ENCODE measurements around the gene AP1S3. TPM values are rescaled to one million over a fixed set of nuclear protein-coding genes. Genes with fewer than 3 reads are reported as not detected.
A peak's percentile ranks its signal among the peaks of the same experiment; 100 is the strongest.

Gene AP1S3
- total RNA-seq, 1 donor from 2014 or later = 46.3 TPM

DNA sequence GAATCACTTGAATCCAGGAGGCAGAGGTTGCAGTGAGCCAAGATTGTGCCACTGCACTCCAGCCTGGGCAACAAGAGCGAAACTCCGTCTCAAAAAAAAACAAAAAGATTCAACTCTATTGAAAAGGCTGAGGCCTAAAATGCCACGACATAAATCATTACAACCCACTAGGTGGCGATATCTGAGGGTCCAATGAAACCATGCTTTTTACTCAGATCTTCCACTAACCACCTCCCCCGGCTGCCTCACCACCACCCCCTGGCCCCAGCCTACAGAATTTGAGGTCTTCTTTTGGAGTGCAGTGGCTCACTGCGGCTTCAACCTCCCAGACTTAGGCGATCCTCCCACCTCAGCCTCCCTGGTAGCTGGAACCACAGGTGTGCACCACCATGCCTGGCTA, 57.5 kb downstream of the AP1S3 start:
- ChIA-PET CTCF (interaction anchor here (0.7 to 1.8 kb wide), 5 partner anchors 18 to 213 kb away, joined by 3 to 11 read pairs (median 4); no protein-coding TSS in a partner anchor), POLR2A (interaction anchor here (1.0 kb wide), 1 partner anchor 58 kb away, joined by 7 read pairs; no protein-coding TSS in a partner anchor)
- Mint-ChIP-seq H3K4me1 (peaks cover 21% of the 10 kb centered on the region), H3K9me3 (no peaks in the 10 kb centered on the region), H3K4me3 (no peak overlapping the region), H3K36me3 (ENCODE audit: low read depth) (peaks cover 52% of the 10 kb centered on the region), H3K27ac (peak overlapping the region; percentile 41), H3K27me3 (no peaks in the 10 kb centered on the region)
- DNase-seq = peak; percentile 21
- intact Hi-C loops (cut with micrococcal nuclease) = loop anchor here (1.0 to 5.0 kb wide), 6 partner anchors 19 to 504 kb away; partner anchors contain the start of genes AP1S3 and MRPL44
- TF ChIP-seq, protein P1, sequence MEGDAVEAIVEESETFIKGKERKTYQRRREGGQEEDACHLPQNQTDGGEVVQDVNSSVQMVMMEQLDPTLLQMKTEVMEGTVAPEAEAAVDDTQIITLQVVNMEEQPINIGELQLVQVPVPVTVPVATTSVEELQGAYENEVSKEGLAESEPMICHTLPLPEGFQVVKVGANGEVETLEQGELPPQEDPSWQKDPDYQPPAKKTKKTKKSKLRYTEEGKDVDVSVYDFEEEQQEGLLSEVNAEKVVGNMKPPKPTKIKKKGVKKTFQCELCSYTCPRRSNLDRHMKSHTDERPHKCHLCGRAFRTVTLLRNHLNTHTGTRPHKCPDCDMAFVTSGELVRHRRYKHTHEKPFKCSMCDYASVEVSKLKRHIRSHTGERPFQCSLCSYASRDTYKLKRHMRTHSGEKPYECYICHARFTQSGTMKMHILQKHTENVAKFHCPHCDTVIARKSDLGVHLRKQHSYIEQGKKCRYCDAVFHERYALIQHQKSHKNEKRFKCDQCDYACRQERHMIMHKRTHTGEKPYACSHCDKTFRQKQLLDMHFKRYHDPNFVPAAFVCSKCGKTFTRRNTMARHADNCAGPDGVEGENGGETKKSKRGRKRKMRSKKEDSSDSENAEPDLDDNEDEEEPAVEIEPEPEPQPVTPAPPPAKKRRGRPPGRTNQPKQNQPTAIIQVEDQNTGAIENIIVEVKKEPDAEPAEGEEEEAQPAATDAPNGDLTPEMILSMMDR (IDR thresholded peaks at IDR 0.05) = no peak
- peak; percentile 90 for ATAC-seq (ENCODE audit: low read depth)

DNA sequence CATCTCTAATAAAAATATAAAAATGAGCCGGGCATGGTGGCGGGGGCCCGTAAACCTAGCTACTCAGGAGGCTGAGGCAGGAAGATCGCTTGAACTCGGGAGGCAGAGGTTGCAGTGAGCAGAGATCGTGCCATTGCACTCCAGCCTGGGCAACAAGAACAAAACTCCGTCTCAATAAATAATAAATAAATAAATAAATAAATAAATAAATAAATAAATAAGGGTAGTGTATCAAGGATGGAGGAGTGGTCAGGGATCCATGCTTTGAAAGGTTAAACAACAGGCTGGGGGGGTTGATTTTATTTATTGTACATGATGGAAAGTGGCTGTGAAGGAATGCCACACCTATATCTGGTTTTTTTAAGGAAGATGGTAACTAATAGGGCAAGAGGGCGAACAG, 63.2 kb downstream of the AP1S3 start:
- no peak overlapping the region for H3K27ac Mint-ChIP-seq
- TF ChIP-seq, protein P1 (IDR thresholded peaks at IDR 0.05) = no peak
- ATAC-seq (ENCODE audit: low read depth) = no peak
- no peaks in the 10 kb centered on the region for H3K9me3 Mint-ChIP-seq
- intact Hi-C loops (cut with micrococcal nuclease) = no loop called here
- no peaks in the 10 kb centered on the region for H3K27me3 Mint-ChIP-seq
- no peak overlapping the region for H3K4me3 Mint-ChIP-seq
- CTCF ChIA-PET = interaction anchor here (2.1 kb wide), 1 partner anchor 196 kb away, joined by 8 read pairs; no protein-coding TSS in a partner anchor
- H3K36me3 Mint-ChIP-seq (ENCODE audit: low read depth) = peaks cover 64% of the 10 kb centered on the region
- H3K4me1 Mint-ChIP-seq = no peaks in the 10 kb centered on the region
- POLR2A ChIA-PET = interaction anchor here (0.7 kb wide), 1 partner anchor 73 kb away, joined by 3 read pairs; no protein-coding TSS in a partner anchor
- no peak for DNase-seq

DNA sequence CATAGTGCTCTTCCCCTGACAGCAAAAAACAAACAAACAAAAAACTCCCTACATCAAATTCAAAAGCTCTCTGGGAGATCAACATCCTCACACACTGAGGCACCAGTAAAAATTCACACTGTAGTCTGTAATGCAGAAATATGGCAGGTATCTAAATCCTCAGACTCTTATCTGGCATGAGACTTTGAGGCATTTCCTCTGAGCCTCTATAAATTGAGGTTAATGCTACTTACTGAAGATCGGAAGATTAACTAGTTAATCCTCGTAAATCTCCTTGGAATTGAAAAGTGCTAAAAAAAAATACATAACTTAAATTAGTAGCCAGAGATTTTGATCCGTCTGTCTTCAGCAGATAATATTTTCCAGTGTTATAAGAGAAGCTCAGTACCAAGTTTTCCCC, 65.0 kb downstream of the AP1S3 start:
- no peak overlapping the region for H3K27ac Mint-ChIP-seq
- ATAC-seq (ENCODE audit: low read depth) = no peak
- H3K27me3 Mint-ChIP-seq = no peaks in the 10 kb centered on the region
- H3K36me3 Mint-ChIP-seq (ENCODE audit: low read depth) = peaks cover 76% of the 10 kb centered on the region
- no peaks in the 10 kb centered on the region for H3K9me3 Mint-ChIP-seq
- H3K4me1 Mint-ChIP-seq = no peaks in the 10 kb centered on the region
- ChIA-PET CTCF (interaction anchor here (1.2 kb wide), 1 partner anchor 221 kb away, joined by 3 read pairs; no protein-coding TSS in a partner anchor), POLR2A (no interaction called here)
- no peak overlapping the region for H3K4me3 Mint-ChIP-seq
- intact Hi-C loops (cut with micrococcal nuclease) = no loop called here
- TF ChIP-seq, protein P1 (IDR thresholded peaks at IDR 0.05) = no peak
- no peak for DNase-seq

DNA sequence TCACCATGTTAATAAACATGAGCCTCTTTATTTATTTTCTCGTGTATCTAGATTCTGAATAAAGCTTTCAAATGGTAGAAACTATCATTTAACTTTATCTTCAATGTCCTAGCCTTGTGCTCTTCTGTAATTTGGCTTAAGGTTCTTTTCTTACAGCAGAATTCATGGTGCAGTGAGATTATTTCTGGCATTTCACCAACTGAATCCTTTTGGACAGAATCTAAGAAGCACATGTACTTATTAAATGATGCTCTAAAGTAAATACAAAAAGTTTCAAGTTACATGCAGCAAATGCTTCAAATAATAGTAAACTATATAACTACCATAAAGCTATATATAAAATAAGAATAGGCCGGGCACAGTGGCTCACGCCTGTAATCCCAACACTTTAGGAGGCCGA, 65.9 kb downstream of the AP1S3 start:
- TF ChIP-seq, protein P1 (IDR thresholded peaks at IDR 0.05) = no peak
- Mint-ChIP-seq H3K4me3 (no peak overlapping the region), H3K36me3 (ENCODE audit: low read depth) (peaks cover 77% of the 10 kb centered on the region), H3K27ac (no peak overlapping the region), H3K4me1 (no peaks in the 10 kb centered on the region), H3K9me3 (peaks cover 3% of the 10 kb centered on the region), H3K27me3 (no peaks in the 10 kb centered on the region)
- no peak for ATAC-seq (ENCODE audit: low read depth)
- intact Hi-C loops (cut with micrococcal nuclease) = no loop called here
- CTCF ChIA-PET = no interaction called here
- POLR2A ChIA-PET = no interaction called here
- no peak for DNase-seq

DNA sequence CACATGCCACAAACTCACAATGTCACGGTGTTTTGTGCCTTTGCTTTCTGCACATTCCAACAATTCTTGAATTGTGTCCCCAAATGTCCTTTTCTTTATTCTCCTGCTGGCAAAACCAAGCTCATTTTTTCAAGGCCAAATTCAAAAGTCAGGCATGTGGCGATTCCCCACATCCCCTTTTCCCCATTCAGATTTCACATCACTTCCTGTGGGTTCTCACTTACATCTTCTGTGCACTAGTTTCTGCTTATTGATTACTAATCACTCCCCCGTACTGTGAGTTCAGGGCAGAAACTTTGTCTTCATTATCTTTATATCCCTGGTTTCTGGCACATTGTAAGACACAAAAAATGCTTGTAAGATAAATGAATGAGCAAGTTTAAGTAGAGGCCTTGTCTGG, 69.2 kb downstream of the AP1S3 start:
- no peak overlapping the region for H3K4me3 Mint-ChIP-seq
- DNase-seq (no peak), ATAC-seq (ENCODE audit: low read depth) (no peak)
- POLR2A ChIA-PET = no interaction called here
- H3K36me3 Mint-ChIP-seq (ENCODE audit: low read depth) = peaks cover 77% of the 10 kb centered on the region
- TF ChIP-seq, protein P1 (IDR thresholded peaks at IDR 0.05) = no peak
- H3K9me3 Mint-ChIP-seq = peaks cover 3% of the 10 kb centered on the region
- H3K27me3 Mint-ChIP-seq = no peaks in the 10 kb centered on the region
- no peak overlapping the region for H3K27ac Mint-ChIP-seq
- H3K4me1 Mint-ChIP-seq = no peaks in the 10 kb centered on the region
- CTCF ChIA-PET = no interaction called here
- intact Hi-C loops (cut with micrococcal nuclease) = no loop called here

Data from activated B cell treated with CpG ODN at 0.5 μM for 24 hours (primary cell).